Skeletal muscle tissue (tissue), 4 donors: ENCODE measurements around the gene NABP1. TPM values are rescaled to one million over a fixed set of nuclear protein-coding genes. Genes with fewer than 3 reads are reported as not detected.

Experiments used
- H3K27ac ChIP-seq: one replicate; pipeline ENCODE4 v1.7.0; 2013; ENCODE audit warnings: mild to moderate bottlenecking, low read depth, low read length, inconsistent platforms
- H3K27me3 ChIP-seq, 3 donors: one replicate each; pipeline ENCODE4 v1.7.0; 2013; ENCODE audit warnings: low read length in 3 of 3; ENCODE audit not compliant: control insufficient read depth in 3 of 3, insufficient read depth in 3 of 3
- H3K36me3 ChIP-seq, 3 donors: one replicate each; pipeline ENCODE4 v1.7.0; 2013; ENCODE audit warnings: low read length in 3 of 3; ENCODE audit not compliant: control insufficient read depth in 3 of 3, insufficient read depth in 3 of 3
- H3K4me1 ChIP-seq, 3 donors: one replicate each; pipeline ENCODE4 v1.7.0; 2013; ENCODE audit warnings: low read length in 3 of 3, mild to moderate bottlenecking in 3 of 3; ENCODE audit not compliant: control insufficient read depth in 3 of 3, insufficient read depth in 3 of 3
- H3K4me3 ChIP-seq, 3 donors: one replicate each; pipeline ENCODE4 v1.7.0; 2013; ENCODE audit warnings: low read length in 3 of 3
- H3K9ac ChIP-seq, 3 donors: one replicate each; pipeline ENCODE4 v1.7.0; 2013; ENCODE audit warnings: low read length in 3 of 3, mild to moderate bottlenecking in 3 of 3, moderate library complexity in 2 of 3, low read depth in 1 of 3
- H3K9me3 ChIP-seq, 3 donors: one replicate each; pipeline ENCODE4 v1.7.0; 2013; ENCODE audit warnings: low read length in 3 of 3; ENCODE audit not compliant: control insufficient read depth in 3 of 3
- total RNA-seq: library from RNA; depleted of rRNA; stranded (reverse); fragments of >200 nt; gene quantifications from one replicate; pipeline ENCODE4 v1.2.3, GENCODE V29; 2014
- donor health status: Osteomylitis.

The NABP1 gene
- total RNA-seq: 14.6 TPM

- Histone ChIP-seq H3K27ac (peak within 1 kb of the TSS; percentile 96), H3K9ac (peak within 1 kb of the TSS; percentile 92 to 97 (median 97)), H3K4me1 (peaks cover 3 to 15% (median 7%) of the 10 kb centered on the region in 3 donors), H3K9me3 (no peaks in the 10 kb centered on the region), H3K4me3 (peak within 1 kb of the TSS; percentile 82 to 86 (median 82)), H3K27me3 (no peaks in the 10 kb centered on the region), H3K36me3 (peaks cover 1 to 5% (median 4%) of the 10 kb centered on the region in 3 donors)
Observed at GRCh38 chr2:191677646-191678436, at the start of gene NABP1. NABP1 (plus strand) TSS chr2:191678136; CDS start chr2:191678615, 479 bp downstream.

- H3K27ac ChIP-seq: no peak overlapping the region
- no peak overlapping the region for H3K9ac ChIP-seq
Observed at GRCh38 chr2:191629001-191629453, 48.9 kb upstream of the NABP1 start.

GRCh38 chr2:191629976-191630712 is 47.8 kb upstream of the NABP1 start:
- H3K9me3 ChIP-seq: no peaks in the 10 kb centered on the region
- H3K4me3 ChIP-seq: no peak overlapping the region
- H3K27me3 ChIP-seq: no peaks in the 10 kb centered on the region
- no peaks in the 10 kb centered on the region for H3K4me1 ChIP-seq
- H3K9ac ChIP-seq: no peak overlapping the region
- H3K27ac ChIP-seq: no peak overlapping the region
- no peaks in the 10 kb centered on the region for H3K36me3 ChIP-seq

More at GRCh38 chr2:191629001-191629453, 48.9 kb upstream of the NABP1 start:
- Histone ChIP-seq H3K36me3 (no peaks in the 10 kb centered on the region), H3K4me1 (no peaks in the 10 kb centered on the region), H3K27me3 (no peaks in the 10 kb centered on the region), H3K4me3 (no peak overlapping the region), H3K9me3 (no peaks in the 10 kb centered on the region)

- H3K27ac ChIP-seq: no peak overlapping the region
- no peak overlapping the region for H3K9ac ChIP-seq
- no peaks in the 10 kb centered on the region for H3K9me3 ChIP-seq
- H3K36me3 ChIP-seq: no peaks in the 10 kb centered on the region
- no peaks in the 10 kb centered on the region for H3K4me1 ChIP-seq
- no peak overlapping the region for H3K4me3 ChIP-seq
- H3K27me3 ChIP-seq: no peaks in the 10 kb centered on the region
Observed at GRCh38 chr2:191631754-191632153, 46.2 kb upstream of the NABP1 start.

DNA sequence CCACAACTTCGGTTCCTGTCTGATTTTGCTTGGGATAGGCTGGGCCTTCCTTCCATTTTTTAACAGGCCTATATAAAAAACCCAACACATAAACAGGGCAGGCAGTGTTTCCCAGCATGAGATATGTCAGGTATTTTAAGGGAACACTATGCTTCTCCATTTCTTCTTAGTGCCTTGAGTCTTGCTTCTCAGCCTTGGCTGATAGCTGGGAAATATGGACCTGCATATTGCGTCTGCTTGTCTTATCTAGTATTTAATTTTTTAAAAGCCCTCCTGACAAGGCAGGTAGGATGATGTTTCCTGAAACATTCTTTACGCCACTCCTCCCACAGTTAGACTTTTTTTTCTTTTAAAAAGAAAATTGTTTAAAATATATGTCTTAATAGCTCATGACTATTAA is 45.5 kb upstream of the NABP1 start:
- H3K36me3 ChIP-seq: no peaks in the 10 kb centered on the region
- H3K4me1 ChIP-seq: peaks cover 0 to 2% (median 0%) of the 10 kb centered on the region in 3 donors
- no peak overlapping the region for H3K4me3 ChIP-seq
- H3K9ac ChIP-seq: no peak overlapping the region
- no peaks in the 10 kb centered on the region for H3K9me3 ChIP-seq
- no peaks in the 10 kb centered on the region for H3K27me3 ChIP-seq
- H3K27ac ChIP-seq: no peak overlapping the region

GRCh38 chr2:191634791-191635190 is 43.1 kb upstream of the NABP1 start:
- H3K9ac ChIP-seq: no peak overlapping the region

DNA sequence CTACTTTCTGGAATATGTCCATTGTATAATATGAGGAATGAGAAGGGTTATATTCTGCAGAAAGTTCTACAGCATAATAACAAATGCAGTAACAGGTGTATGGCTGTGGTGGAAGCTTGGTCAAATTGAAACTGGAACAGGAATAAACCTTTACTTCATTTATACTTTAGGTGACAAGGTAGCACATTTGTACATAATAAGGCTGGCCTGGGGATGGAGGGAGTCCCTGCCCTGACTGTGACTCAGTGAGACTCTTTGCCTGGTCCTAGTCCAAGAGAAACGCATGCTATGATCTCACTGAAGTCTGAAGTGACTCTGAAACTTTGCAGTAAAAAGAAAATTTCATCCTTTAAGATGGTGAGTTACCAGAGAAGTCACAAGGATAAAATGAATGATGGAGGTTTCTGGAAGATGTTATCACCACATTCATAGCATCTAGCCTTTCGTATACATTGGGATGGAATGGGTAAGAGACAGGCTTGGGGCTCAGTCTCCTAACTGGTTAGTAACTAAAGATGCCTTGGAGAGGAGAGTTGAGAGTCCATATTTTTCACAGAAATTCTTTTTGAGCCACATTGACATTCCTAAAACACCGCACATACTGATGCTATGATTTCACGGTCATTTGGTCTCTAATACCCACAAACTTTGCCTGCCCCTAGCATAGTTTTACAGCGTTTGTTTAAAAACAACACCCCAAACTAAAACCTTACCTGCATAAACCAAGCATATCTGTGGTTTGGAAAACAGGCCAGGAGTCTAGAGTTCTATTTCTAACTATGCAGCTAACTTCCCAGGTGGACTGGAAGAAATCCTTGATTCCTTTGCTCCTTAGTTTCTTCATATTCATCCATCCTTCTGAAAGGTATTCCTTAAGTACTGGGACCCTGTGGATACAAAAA is 42.4 kb upstream of the NABP1 start:
- peaks cover 0 to 4% (median 0%) of the 10 kb centered on the region in 3 donors for H3K4me1 ChIP-seq
- H3K9me3 ChIP-seq: no peaks in the 10 kb centered on the region
- H3K36me3 ChIP-seq: no peaks in the 10 kb centered on the region
- no peak overlapping the region for H3K4me3 ChIP-seq
- H3K9ac ChIP-seq: no peak overlapping the region
- H3K27ac ChIP-seq: no peak overlapping the region
- no peaks in the 10 kb centered on the region for H3K27me3 ChIP-seq

More at GRCh38 chr2:191634791-191635190, 43.1 kb upstream of the NABP1 start:
- H3K4me3 ChIP-seq: no peak overlapping the region
- H3K9me3 ChIP-seq: no peaks in the 10 kb centered on the region
- peaks cover 0 to 4% (median 0%) of the 10 kb centered on the region in 3 donors for H3K4me1 ChIP-seq
- no peaks in the 10 kb centered on the region for H3K36me3 ChIP-seq
- no peak overlapping the region for H3K27ac ChIP-seq
- H3K27me3 ChIP-seq: no peaks in the 10 kb centered on the region

GRCh38 chr2:191636235-191636543 is 41.7 kb upstream of the NABP1 start:
- H3K27me3 ChIP-seq: no peaks in the 10 kb centered on the region

DNA sequence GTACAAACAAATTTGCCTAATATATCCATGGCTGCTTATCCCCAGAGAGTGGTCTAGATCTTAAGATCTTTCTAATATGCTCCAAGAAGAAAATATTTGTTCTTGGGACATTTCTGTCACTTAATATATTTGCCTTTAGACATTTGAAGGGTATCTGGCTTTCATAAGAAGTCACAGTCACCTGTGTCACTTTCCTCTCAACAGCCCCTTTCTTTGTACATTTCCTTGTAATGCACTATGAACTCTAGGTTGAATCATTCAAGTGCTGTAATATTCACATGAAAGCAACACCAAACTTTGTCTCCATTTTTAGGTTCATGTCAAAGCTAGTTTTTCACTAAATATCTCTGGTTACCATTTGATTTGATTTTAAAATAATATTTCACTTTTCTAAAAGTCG is 41.4 kb upstream of the NABP1 start:
- H3K4me3 ChIP-seq: no peak overlapping the region
- no peak overlapping the region for H3K27ac ChIP-seq
- no peaks in the 10 kb centered on the region for H3K27me3 ChIP-seq
- no peaks in the 10 kb centered on the region for H3K36me3 ChIP-seq
- H3K9ac ChIP-seq: no peak overlapping the region
- H3K9me3 ChIP-seq: no peaks in the 10 kb centered on the region
- H3K4me1 ChIP-seq: peaks cover 0 to 4% (median 0%) of the 10 kb centered on the region in 3 donors

More at GRCh38 chr2:191636235-191636543, 41.7 kb upstream of the NABP1 start:
- peaks cover 0 to 4% (median 0%) of the 10 kb centered on the region in 3 donors for H3K4me1 ChIP-seq
- H3K4me3 ChIP-seq: no peak overlapping the region
- H3K27ac ChIP-seq: no peak overlapping the region
- no peak overlapping the region for H3K9ac ChIP-seq
- no peaks in the 10 kb centered on the region for H3K9me3 ChIP-seq
- no peaks in the 10 kb centered on the region for H3K36me3 ChIP-seq
